Ovary (tissue), 3 donors: ENCODE results near the gene EPS8.

Experiments used
- POLR2A ChIP-seq: fragments of 450-650 bp; IDR thresholded peaks from one replicate; pipeline ENCODE4 v1.6.1; 2017; ENCODE audit warnings: antibody characterized with exemption, mild to moderate bottlenecking, moderate library complexity
- TF ChIP-seq, protein P1 (sequence below), 3 donors: fragments of 450-650 bp in 2 of 3; fragments of 200-600 bp in 1 of 3; IDR thresholded peaks; one replicate each; pipeline versions ENCODE4 v1.5.1 to v1.8.0; 2016 to 2022; ENCODE audit warnings: antibody characterized with exemption in 3 of 3, mild to moderate bottlenecking in 1 of 3
- donor health status: DM: no; HTN: no; CAD: no.

DNA sequence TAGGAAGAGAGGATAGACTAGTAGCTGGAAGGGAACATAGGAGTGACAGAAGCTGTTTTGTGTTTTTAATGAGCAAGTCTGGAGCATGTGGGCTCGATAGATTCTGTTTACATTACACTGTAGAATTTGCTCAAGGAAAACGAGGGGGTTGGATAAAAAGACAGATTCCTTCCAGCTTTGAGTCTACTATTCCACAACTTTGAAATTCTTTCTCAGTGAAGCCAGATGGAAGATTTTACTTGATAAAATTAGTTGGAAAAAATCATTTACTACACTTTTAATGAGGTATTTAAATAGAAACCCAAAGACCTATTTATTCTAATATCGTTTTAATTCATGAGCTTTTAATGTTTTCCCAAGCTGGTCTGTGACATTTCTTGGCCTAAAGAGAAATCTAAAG lies 19.5 kb upstream of the EPS8 start:
- TF ChIP-seq, protein P1, sequence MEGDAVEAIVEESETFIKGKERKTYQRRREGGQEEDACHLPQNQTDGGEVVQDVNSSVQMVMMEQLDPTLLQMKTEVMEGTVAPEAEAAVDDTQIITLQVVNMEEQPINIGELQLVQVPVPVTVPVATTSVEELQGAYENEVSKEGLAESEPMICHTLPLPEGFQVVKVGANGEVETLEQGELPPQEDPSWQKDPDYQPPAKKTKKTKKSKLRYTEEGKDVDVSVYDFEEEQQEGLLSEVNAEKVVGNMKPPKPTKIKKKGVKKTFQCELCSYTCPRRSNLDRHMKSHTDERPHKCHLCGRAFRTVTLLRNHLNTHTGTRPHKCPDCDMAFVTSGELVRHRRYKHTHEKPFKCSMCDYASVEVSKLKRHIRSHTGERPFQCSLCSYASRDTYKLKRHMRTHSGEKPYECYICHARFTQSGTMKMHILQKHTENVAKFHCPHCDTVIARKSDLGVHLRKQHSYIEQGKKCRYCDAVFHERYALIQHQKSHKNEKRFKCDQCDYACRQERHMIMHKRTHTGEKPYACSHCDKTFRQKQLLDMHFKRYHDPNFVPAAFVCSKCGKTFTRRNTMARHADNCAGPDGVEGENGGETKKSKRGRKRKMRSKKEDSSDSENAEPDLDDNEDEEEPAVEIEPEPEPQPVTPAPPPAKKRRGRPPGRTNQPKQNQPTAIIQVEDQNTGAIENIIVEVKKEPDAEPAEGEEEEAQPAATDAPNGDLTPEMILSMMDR (IDR thresholded peaks at IDR 0.05), result no peak
- TF ChIP-seq POLR2A, result no peak
